GM18870 (cell line): ENCODE measurements around the gene GRID2.

Experiments
- ATAC-seq: cut with Tn5 transposase; IDR thresholded peaks from one replicate; pipeline ENCODE4 v1.9.1; 2021; ENCODE audit warnings: moderate library complexity; ENCODE audit not compliant: unreplicated experiment

Gene GRID2

GRCh38 chr4:93467484-93468155 lies 1163.9 kb downstream of the GRID2 start:
- ATAC-seq, result no peak

GRCh38 chr4:93469560-93469959 lies 1165.8 kb downstream of the GRID2 start:
- ATAC-seq, result no peak

DNA sequence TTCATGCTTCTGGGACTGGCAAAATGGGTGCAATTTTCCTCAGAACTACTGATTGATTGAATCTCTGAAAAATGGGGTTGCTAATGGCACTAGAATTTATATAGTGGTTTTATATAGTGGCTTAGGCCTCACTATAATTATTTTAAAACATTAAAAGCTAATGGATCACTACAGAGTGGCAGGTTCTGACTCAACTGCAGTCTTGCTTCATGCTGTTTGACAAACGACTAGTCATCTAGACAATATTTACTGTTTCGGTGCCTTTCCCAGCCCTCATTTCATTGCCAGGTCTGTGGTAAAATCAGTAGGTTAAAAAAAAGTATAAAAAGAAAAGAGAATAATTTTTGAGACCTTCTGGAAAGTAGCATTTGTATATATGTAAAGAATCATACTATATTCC lies 1172.0 kb downstream of the GRID2 start:
- ATAC-seq, result no peak

- ATAC-seq, result no peak
Measured at GRCh38 chr4:93478805-93479204, 1175.0 kb downstream of the GRID2 start.

GRCh38 chr4:93480452-93480851 lies 1176.7 kb downstream of the GRID2 start:
- no peak for ATAC-seq

- no peak for ATAC-seq
Measured at GRCh38 chr4:93495346-93495745, 1191.6 kb downstream of the GRID2 start.

GRCh38 chr4:93501244-93501643 lies 1197.5 kb downstream of the GRID2 start:
- no peak for ATAC-seq

DNA sequence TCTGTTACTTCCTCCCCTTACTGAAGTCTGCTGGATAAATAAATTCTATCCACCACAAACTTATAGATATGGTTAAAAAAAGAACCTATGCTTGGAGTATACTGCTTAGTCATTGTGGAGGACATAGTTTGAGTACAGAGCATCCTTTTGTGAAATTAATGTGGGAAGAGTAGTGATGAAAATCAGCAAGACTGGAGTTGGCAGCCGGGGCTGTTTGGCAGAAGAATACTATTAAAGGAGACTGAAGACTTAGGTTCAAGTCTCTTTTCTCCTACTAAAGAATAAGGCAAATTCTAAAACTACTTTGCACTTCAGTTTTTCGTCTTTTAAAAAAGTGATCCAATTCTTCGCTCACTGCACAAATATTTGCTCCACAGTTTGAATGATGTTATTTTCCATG lies 1198.2 kb downstream of the GRID2 start:
- no peak for ATAC-seq

GRCh38 chr4:93502991-93503390 lies 1199.2 kb downstream of the GRID2 start:
- ATAC-seq, result no peak

GRCh38 chr4:93513851-93514250 lies 1210.1 kb downstream of the GRID2 start:
- ATAC-seq, result no peak

DNA sequence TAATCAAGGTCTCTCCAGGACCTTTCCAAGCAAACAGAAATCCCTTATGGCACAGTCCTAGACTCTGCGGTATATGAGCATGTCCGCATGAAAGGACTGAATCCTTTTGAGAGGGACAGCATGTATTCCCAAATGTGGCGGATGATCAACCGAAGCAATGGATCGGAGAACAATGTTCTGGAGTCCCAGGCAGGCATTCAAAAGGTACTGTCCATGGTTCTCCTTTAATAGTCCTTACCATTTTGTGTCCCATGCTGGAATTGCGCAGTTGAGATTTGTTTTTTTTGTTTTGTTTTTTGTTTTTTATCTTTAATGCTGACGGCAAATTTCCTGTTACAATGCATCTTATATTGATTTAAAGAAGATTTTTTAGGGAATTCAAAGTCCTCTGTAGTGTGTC lies 1211.4 kb downstream of the GRID2 start:
- ATAC-seq, result no peak

DNA sequence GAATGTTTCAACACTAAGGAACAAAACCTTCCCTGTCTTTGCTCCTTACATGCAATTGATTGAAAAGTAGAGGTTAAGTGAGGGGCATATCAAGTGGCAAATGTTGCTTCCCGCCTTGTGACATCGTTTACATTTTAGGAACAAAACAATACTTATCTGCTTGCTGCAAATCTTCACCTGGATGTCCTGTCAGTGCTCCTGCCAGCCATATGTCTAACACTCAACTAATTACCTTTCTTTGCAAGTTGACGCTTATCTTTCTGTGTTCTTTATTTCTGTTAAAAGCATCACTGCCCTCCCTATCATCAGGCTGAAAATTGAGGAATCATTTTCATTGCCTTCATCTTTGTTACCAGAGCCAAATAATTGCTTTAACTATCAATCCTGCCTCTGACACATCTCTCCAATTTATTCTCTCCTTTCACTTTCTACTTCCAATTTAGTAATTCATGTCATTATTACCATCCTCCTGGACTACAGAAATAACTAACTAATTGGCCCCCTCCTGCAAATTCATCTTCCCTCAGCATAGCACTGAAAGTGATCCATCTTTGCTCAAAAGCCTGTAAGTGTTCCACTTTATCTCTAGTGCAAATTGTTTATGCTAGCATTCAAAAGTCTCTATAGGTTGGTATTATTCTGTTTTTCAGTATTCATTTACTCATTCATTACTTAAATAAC lies 1226.1 kb downstream of the GRID2 start:
- ATAC-seq, result no peak

GRCh38 chr4:93532234-93532633 lies 1228.5 kb downstream of the GRID2 start:
- ATAC-seq, result no peak

DNA sequence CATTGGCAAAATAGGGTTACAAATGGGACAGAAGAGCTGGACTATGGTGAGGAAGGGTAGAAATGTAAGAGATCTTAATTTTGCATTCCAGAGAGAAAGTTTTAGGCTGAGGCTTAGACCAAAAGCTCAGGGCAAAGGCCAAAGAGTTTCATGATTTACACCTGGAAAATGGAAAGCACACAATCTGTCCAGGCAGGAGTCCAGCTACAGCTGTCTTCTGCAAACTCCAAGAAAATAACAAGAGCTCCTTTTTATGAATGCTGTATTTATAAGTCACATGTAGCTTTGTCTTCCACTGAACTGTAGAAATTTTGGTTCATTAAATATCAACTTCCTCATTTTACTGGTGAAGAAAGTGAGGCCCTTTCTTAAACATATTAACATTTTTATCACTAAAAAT lies 1236.8 kb downstream of the GRID2 start:
- no peak for ATAC-seq

- ATAC-seq, result no peak
Measured at GRCh38 chr4:93561842-93562241, 1258.1 kb downstream of the GRID2 start.

GRCh38 chr4:93568758-93569157 lies 1265.0 kb downstream of the GRID2 start:
- no peak for ATAC-seq

GRCh38 chr4:93573285-93573684 lies 1269.5 kb downstream of the GRID2 start:
- no peak for ATAC-seq

GRCh38 chr4:93578942-93579341 lies 1275.2 kb downstream of the GRID2 start:
- ATAC-seq, result no peak

DNA sequence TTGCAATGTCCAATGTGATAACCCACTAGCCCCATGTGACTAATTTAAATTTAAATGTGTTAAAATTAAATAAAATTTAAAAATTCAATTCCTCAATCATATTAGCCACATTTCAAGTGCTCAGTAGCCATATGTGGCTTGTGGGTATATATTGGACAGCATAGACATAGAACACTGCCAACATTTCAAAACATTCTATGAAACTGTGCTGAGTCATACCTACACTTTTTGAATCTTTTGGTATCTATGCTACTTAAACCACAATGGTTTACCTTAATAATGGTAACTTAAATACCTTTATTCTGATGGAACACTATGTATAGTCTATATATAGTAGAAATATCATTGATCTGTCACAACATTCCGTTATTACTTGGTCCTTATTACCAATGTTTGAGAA lies 1301.4 kb downstream of the GRID2 start:
- ATAC-seq, result peak; percentile 65

- ATAC-seq, result no peak
Measured at GRCh38 chr4:93617606-93618005, 1313.8 kb downstream of the GRID2 start.

DNA sequence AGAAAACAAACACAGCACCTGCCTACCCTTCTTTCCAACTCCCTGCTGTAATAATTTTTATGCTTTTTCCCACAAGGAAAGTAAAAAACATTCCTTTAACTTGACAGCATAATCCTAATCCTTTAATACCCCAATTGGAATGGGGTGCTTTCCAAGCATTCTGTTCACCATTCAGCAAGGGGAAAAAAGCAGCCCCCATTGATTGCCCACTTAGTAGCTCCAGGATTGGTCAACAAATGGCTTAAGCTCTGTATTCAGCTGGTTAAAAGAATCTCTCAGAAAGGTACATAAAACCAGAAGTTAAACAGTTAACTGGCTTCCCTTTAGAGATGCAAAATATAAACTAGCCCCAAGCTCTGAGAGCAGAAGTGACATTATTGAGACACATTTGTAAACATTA lies 1330.0 kb downstream of the GRID2 start:
- no peak for ATAC-seq

DNA sequence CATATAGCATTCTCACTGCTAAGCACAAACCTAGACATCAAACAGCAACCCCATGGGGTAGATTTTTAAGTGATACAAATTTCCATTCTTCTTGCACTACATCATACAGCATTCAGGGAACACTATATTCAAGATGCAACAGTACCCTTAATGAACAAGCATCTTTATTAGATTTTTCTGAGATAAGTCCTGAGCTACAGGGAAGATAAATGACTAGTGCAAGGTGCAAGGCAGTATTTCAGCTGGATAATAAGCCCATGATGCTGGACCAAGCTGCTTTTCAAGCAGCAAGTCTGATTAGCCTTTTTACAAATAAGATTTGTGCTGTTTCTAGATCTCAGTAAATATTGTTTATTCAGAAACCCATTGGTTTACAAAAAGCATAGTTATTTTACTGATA lies 1332.2 kb downstream of the GRID2 start:
- no peak for ATAC-seq

- no peak for ATAC-seq
Measured at GRCh38 chr4:93645120-93645519, 1341.4 kb downstream of the GRID2 start.
